K562 (cell line): ENCODE results near the gene DDX11. TPM values are rescaled to one million over a fixed set of nuclear protein-coding genes. Genes with fewer than 3 reads are reported as not detected.

Experiments used
- ATAC-seq: fragments of 200-7000 bp; cut with Tn5 transposase; 3 replicates; pipeline ENCODE4 v1.9.1; 2020; ENCODE audit warnings: moderate library complexity
- BruUV-seq: library from RNA; stranded (reverse); fragments of 400-500 nt; replicated peaks from 2 replicates; lab custom pipeline; 2021; lab: Mats Ljungman, UMichigan
- CTCF ChIA-PET: fragments of 300-600 bp; formaldehyde crosslinking; extraction: SDS; loops from one replicate; lab custom pipeline; 2021; ENCODE audit warnings: low intra/inter-chr PET ratio; lab: Yijun Ruan, JAX
- POLR2A ChIA-PET: fragments of 300-600, 350-650 bp; sonication (Branson Sonifier 250); formaldehyde crosslinking; extraction: SDS; loops from one replicate; lab custom pipeline; 2021; ENCODE audit warnings: antibody characterized with exemption, inconsistent platforms; lab: Yijun Ruan, JAX
- DNase-seq, 4 experiments: peaks; one replicate each; pipeline versions ENCODE4 v3.0.0 to v3.0.0-alpha.2; 2011 to 2018; ENCODE audit warnings: low spot score in 3 of 4, mixed read lengths in 3 of 4; ENCODE audit errors: extremely low read depth in 1 of 4
- FAIRE-seq: peaks from 2 replicates; lab custom pipeline; 2011; peaks lifted over from hg19 to GRCh38; lab: Jason Lieb, UNC
- H2AFZ ChIP-seq: 2 replicates; pipeline ENCODE4 v1.6.0; 2011; ENCODE audit warnings: low read depth, low read length, control low read depth, inconsistent platforms
- H3K27ac ChIP-seq: fragments of 200-600 bp; 3 replicates; pipeline ENCODE4 v1.8.0; 2011; ENCODE audit warnings: low read depth, mild to moderate bottlenecking, control low read depth, inconsistent platforms, low read length, moderate library complexity, mixed read lengths; ENCODE audit errors: extremely low read depth
- H3K27me3 ChIP-seq, 2 experiments: fragments of 300-600 bp in 1 of 2; 2 replicates in 1 of 2; 3 replicates in 1 of 2; pipeline versions ENCODE4 v1.6.0 to v1.8.0; 2011; ENCODE audit warnings: inconsistent platforms in 2 of 2, low read length in 2 of 2, mild to moderate bottlenecking in 1 of 2, mixed read lengths in 1 of 2, moderate library complexity in 1 of 2; ENCODE audit not compliant: control insufficient read depth in 2 of 2, insufficient read depth in 2 of 2
- H3K36me3 ChIP-seq: fragments of 300-600 bp; 3 replicates; pipeline ENCODE4 v1.8.0; 2011; ENCODE audit warnings: mild to moderate bottlenecking, low read length, inconsistent platforms; ENCODE audit not compliant: control insufficient read depth, insufficient read depth
- H3K4me1 ChIP-seq, 2 experiments: fragments of 200-600 bp in 1 of 2; replicated peaks in 1 of 2; 2 replicates in 1 of 2; 3 replicates in 1 of 2; pipeline versions ENCODE4 v1.5.1 to v1.8.0; 2011; ENCODE audit warnings: inconsistent platforms in 2 of 2, low read length in 2 of 2, mild to moderate bottlenecking in 1 of 2, mixed read lengths in 1 of 2, moderate library complexity in 1 of 2; ENCODE audit not compliant: control insufficient read depth in 2 of 2, insufficient read depth in 2 of 2
- H3K4me2 ChIP-seq: 2 replicates; pipeline ENCODE4 v1.6.1; 2011; ENCODE audit warnings: low read length, control low read depth, inconsistent platforms, mixed read lengths; ENCODE audit not compliant: insufficient read depth
- H3K4me3 ChIP-seq: fragments of 200-600 bp; sonication (generic), shearing (Covaris generic); 2 replicates; pipeline ENCODE4 v1.5.1; 2016; ENCODE audit warnings: control low read depth, inconsistent platforms
- H3K79me2 ChIP-seq: fragments of 200-600 bp; 3 replicates; pipeline ENCODE4 v1.8.0; 2011; ENCODE audit warnings: low read length, inconsistent platforms; ENCODE audit not compliant: control insufficient read depth, insufficient read depth
- H3K9ac ChIP-seq, 2 experiments: 2 replicates each; pipeline versions ENCODE4 v1.6.0 to v1.6.1; 2011; ENCODE audit warnings: low read depth in 2 of 2, low read length in 2 of 2, control low read depth in 1 of 2, inconsistent platforms in 1 of 2, mild to moderate bottlenecking in 1 of 2, mixed read lengths in 1 of 2; ENCODE audit not compliant: insufficient read depth in 1 of 2
- H3K9me1 ChIP-seq: one replicate; pipeline ENCODE4 v1.6.0; 2011; ENCODE audit warnings: inconsistent platforms, mild to moderate bottlenecking, low read length, moderate library complexity; ENCODE audit not compliant: control insufficient read depth, insufficient read depth
- H3K9me3 ChIP-seq: replicated peaks from 2 replicates; pipeline ENCODE4 v1.5.1; 2011; ENCODE audit warnings: low read depth, low read length, inconsistent platforms; ENCODE audit not compliant: control insufficient read depth, insufficient read depth
- H4K20me1 ChIP-seq: replicated peaks from 2 replicates; pipeline ENCODE4 v1.6.1; 2011; ENCODE audit warnings: low read length, inconsistent platforms, mixed read lengths; ENCODE audit not compliant: control insufficient read depth, insufficient read depth
- BHLHE40 ChIP-seq: IDR thresholded peaks from 2 replicates; pipeline ENCODE4 v1.6.1; 2011; ENCODE audit warnings: low read length, improper control_type of control experiment
- BRD4 ChIP-seq: fragments of 200-600 bp; sonication (generic); IDR thresholded peaks from 2 replicates; pipeline ENCODE4 v1.6.1; 2017; ENCODE audit warnings: inconsistent platforms
- BRF2 ChIP-seq: IDR thresholded peaks from 3 replicates; pipeline ENCODE4 v1.6.1; 2011; ENCODE audit warnings: borderline replicate concordance, mild to moderate bottlenecking; ENCODE audit not compliant: insufficient read length, insufficient read depth
- C11orf30 ChIP-seq: fragments of 450-650 bp; IDR thresholded peaks from 2 replicates; pipeline ENCODE4 v1.6.1; 2016; ENCODE audit warnings: low read depth, mild to moderate bottlenecking
- CEBPB ChIP-seq: fragments of 450-650 bp; IDR thresholded peaks from 2 replicates; pipeline ENCODE4 v1.6.1; 2016; ENCODE audit warnings: missing genetic modification characterization, missing compliant biosample characterization
- CHD2 ChIP-seq: IDR thresholded peaks from 2 replicates; pipeline ENCODE4 v1.6.1; 2011; ENCODE audit warnings: low read depth, low read length
- DEAF1 ChIP-seq: fragments of 450-650 bp; formaldehyde crosslinking; IDR thresholded peaks from 2 replicates; pipeline ENCODE4 v1.4.0; 2020; ENCODE audit warnings: mild to moderate bottlenecking, moderate library complexity
- FOXK2 ChIP-seq, 2 experiments: fragments of 450-650 bp; IDR thresholded peaks in 1 of 2; conservative IDR thresholded peaks in 1 of 2; 2 replicates each; pipeline ENCODE4 v1.6.1; 2016; ENCODE audit warnings: low read depth in 2 of 2, mild to moderate bottlenecking in 1 of 2
- GTF2A2 ChIP-seq: IDR thresholded peaks from 2 replicates; pipeline ENCODE4 v1.6.1; 2016; ENCODE audit warnings: mild to moderate bottlenecking, missing genetic modification characterization, missing compliant biosample characterization
- HSF4 ChIP-seq: fragments of 250-450 bp; sonication (Bioruptor Pico); IDR thresholded peaks from 2 replicates; pipeline ENCODE4 v2.1.2; 2022; ENCODE audit warnings: mild to moderate bottlenecking, moderate library complexity, borderline replicate concordance
- KAT2B ChIP-seq: IDR thresholded peaks from one replicate; pipeline ENCODE4 v1.6.1; 2012; ENCODE audit warnings: low read depth, mild to moderate bottlenecking, control low read depth, inconsistent platforms, low read length, moderate library complexity
- PPARD ChIP-seq: fragments of 250-450 bp; sonication (Bioruptor Pico); IDR thresholded peaks from 2 replicates; pipeline ENCODE4 v1.8.0; 2022; ENCODE audit warnings: inconsistent platforms, mild to moderate bottlenecking, moderate library complexity
- RUNX1 ChIP-seq: sonication (generic); IDR thresholded peaks from 2 replicates; pipeline ENCODE4 v1.6.1; 2016; ENCODE audit warnings: antibody characterized with exemption, low read depth
- SP2 ChIP-seq: IDR thresholded peaks from 2 replicates; pipeline ENCODE4 v1.6.1; 2011; ENCODE audit warnings: mild to moderate bottlenecking, low read depth, low read length, moderate library complexity; ENCODE audit not compliant: poor library complexity, severe bottlenecking; ENCODE audit errors: extremely low read depth
- TCF15 ChIP-seq: fragments of 250-450 bp; sonication (Bioruptor Pico); IDR thresholded peaks from 2 replicates; pipeline ENCODE4 v1.8.0; 2022; ENCODE audit warnings: moderate library complexity, mild to moderate bottlenecking, inconsistent platforms
- ZBTB7A ChIP-seq: IDR thresholded peaks from 2 replicates; pipeline ENCODE4 v1.6.1; 2011; ENCODE audit warnings: low read depth, mild to moderate bottlenecking, low read length, moderate library complexity, borderline replicate concordance; ENCODE audit not compliant: control insufficient read depth
- ZFPM2 ChIP-seq: fragments of 250-450 bp; sonication (Bioruptor Pico); IDR thresholded peaks from 2 replicates; pipeline ENCODE4 v1.5.1; 2022; ENCODE audit warnings: mild to moderate bottlenecking
- ZNF699 ChIP-seq: fragments of 250-450 bp; sonication (Bioruptor Pico); IDR thresholded peaks from 2 replicates; pipeline ENCODE4 v1.8.0; 2021; ENCODE audit warnings: mild to moderate bottlenecking, moderate library complexity; ENCODE audit not compliant: insufficient replicate concordance
- WGBS: fragments of 100-300 bp; shearing (Covaris generic); methylation state at CpG from one replicate; pipeline ENCODE4 v1.1.6; 2016; ENCODE audit warnings: low coverage, mixed read lengths; ENCODE audit not compliant: insufficient coverage; ENCODE audit errors: missing lambda C conversion rate; 5-methylcytosine and 5-hydroxymethylcytosine counted together
- in situ Hi-C: fragments of 300-500 bp; cut with MboI; formaldehyde crosslinking; loops from 4 replicates; pipeline ENCODE4 v1.15.0; 2018; ENCODE audit warnings: inconsistent platforms, mixed read lengths
- intact Hi-C: fragments of 100-400 bp; cut with micrococcal nuclease; formaldehyde crosslinking; loops from 2 replicates; pipeline ENCODE4 v1.14.2; 2022
- polyA plus RNA-seq, 8 experiments: library from polyadenylated mRNA; depleted of rRNA in 4 of 8; stranded (reverse) in 5 of 8; unstranded in 3 of 8; fragments of >200 nt; fragmentation: Nextera tagmentation in 2 of 8; fragmentation: Illumina TruSeq in 1 of 8; extraction: Ambion mirVana in 2 of 8; extraction: Trizol in 1 of 8; gene quantifications; 2 replicates each; pipeline versions ENCODE4 v1.2.1 to v1.2.3, GENCODE V29; 2011 to 2014; ENCODE audit warnings: inconsistent platforms in 1 of 8, missing spikeins in 1 of 8
- total RNA-seq, 7 experiments: library from RNA; depleted of rRNA in 6 of 7; stranded (reverse); fragments of >200 nt in 6 of 7; fragmentation: Illumina TruSeq in 2 of 7; extraction: Trizol in 2 of 7; gene quantifications; 2 replicates each; pipeline versions ENCODE4 v1.2.1 to v1.2.3, GENCODE V29; 2011 to 2021; ENCODE audit warnings: low replicate concordance in 1 of 7

Gene DDX11
- total and polyA plus RNA-seq, 9 of the 15 experiments (the other 6 are each of a cell fraction or from before 2014, with no cell fraction given), result 3.6 to 93.2 (median 42.5) TPM

GRCh38 chr12:31029916-31030562 lies 43.6 kb upstream of the DDX11 start (continued):
- no peak for TF ChIP-seq RUNX1
- TF ChIP-seq KAT2B, result no peak
- TF ChIP-seq PPARD (CRISPR knock-in tag), result no peak
- TF ChIP-seq TCF15, result no peak
- no peak for TF ChIP-seq ZNF699

GRCh38 chr12:31031951-31032335 lies 41.7 kb upstream of the DDX11 start:
- 0 out of 2 replicates have a peak, but pooled peaks cover under 1% of the 10 kb centered on the region for H3K9me3 ChIP-seq
- intact Hi-C loops (no loop called here), in situ Hi-C loops (no loop called here)
- H3K4me2 ChIP-seq, result no peak overlapping the region
- no peak overlapping the region for H3K9ac ChIP-seq
- no peaks in the 10 kb centered on the region for H3K36me3 ChIP-seq
- H4K20me1 ChIP-seq, result no peaks in the 10 kb centered on the region
- H3K27me3 ChIP-seq, result peaks cover 23 to 67% of the 10 kb centered on the region in 2 experiments
- ChIA-PET CTCF (no interaction called here), POLR2A (interaction anchor here (1.2 kb wide), 1 partner anchor 11 kb away, joined by 5 read pairs; no protein-coding TSS in a partner anchor)
- FAIRE-seq (no peak), ATAC-seq (no peak), DNase-seq (no peak)
- H2AFZ ChIP-seq, result no peak overlapping the region
- TF ChIP-seq BRD4 (no peak), FOXK2 (conservative IDR thresholded peaks at IDR 0.05 in 1 of 2, IDR thresholded peaks at IDR 0.05 in 1 of 2; ENCODE audit: low read depth in 2 of 2) (no peak), SP2 (no peak), ZBTB7A (no peak), CEBPB (tag) (no peak), CHD2 (no peak), GTF2A2 (tag) (no peak), BHLHE40 (no peak), ZFPM2 (CRISPR knock-in tag) (no peak), BRF2 (no peak), C11orf30 (no peak), HSF4 (no peak), DEAF1 (CRISPR knock-in tag) (no peak)
- H3K4me1 ChIP-seq, result no peaks in the 10 kb centered on the region
- no peak overlapping the region for H3K4me3 ChIP-seq
- no TSS peak for BruUV-seq
- H3K79me2 ChIP-seq, result no peaks in the 10 kb centered on the region
- no peak overlapping the region for H3K27ac ChIP-seq
- no peaks in the 10 kb centered on the region for H3K9me1 ChIP-seq
- 4% methylated on average over 4 of the region's 4 CpGs for WGBS
